HCT116 (cell line): ENCODE results near the gene PEX11G. TPM values are rescaled to one million over a fixed set of nuclear protein-coding genes. Genes with fewer than 3 reads are reported as not detected.

ENCODE experiments used
- ATAC-seq: fragments of 200-7000 bp; cut with Tn5 transposase; 2 replicates; pipeline ENCODE4 v1.9.1; 2020; ENCODE audit warnings: mild to moderate bottlenecking, moderate library complexity
- BruUV-seq: library from RNA; stranded (reverse); fragments of 400-500 nt; replicated peaks from 2 replicates; lab custom pipeline; 2021; lab: Mats Ljungman, UMichigan
- CTCF ChIA-PET: fragments of 300-600 bp; sonication (Branson Sonifier 250); formaldehyde crosslinking; loops from one replicate; lab custom pipeline; 2021; ENCODE audit warnings: antibody characterized with exemption; lab: Charles Lee
- POLR2A ChIA-PET: fragments of 300-600, 350-600 bp; sonication (Branson Sonifier 250); formaldehyde crosslinking; loops from one replicate; lab custom pipeline; 2021; ENCODE audit warnings: antibody characterized with exemption; lab: Charles Lee
- RAD21 ChIA-PET, 2 experiments: fragments of 300-600 bp; sonication (Branson Sonifier 250); formaldehyde crosslinking; loops; one replicate each; lab custom pipeline; 2023; ENCODE audit warnings: low total read pairs in 2 of 2; ENCODE audit not compliant: uncharacterized antibody in 2 of 2, unreplicated experiment in 2 of 2, low non-redundant PET in 1 of 2; lab: Charles Lee
- DNase-seq: peaks from one replicate; pipeline ENCODE4 v3.0.0-alpha.2; 2010; ENCODE audit warnings: low read depth, low spot score
- H2AFZ ChIP-seq: fragments of 200-600 bp; shearing (Covaris generic), sonication (generic); 2 replicates; pipeline ENCODE4 v1.6.1; 2017; ENCODE audit warnings: low read depth, mixed run types, mixed read lengths, antibody characterized with exemption, low read length; ENCODE audit not compliant: poor library complexity, severe bottlenecking
- H3K27ac ChIP-seq: 2 replicates; pipeline ENCODE4 v1.5.1; 2012; ENCODE audit warnings: low read depth, low read length
- H3K27me3 ChIP-seq: fragments of 200-600 bp; sonication (generic); 2 replicates; pipeline ENCODE4 v1.6.1; 2016; ENCODE audit warnings: mixed run types, low read length, mixed read lengths; ENCODE audit not compliant: insufficient read depth
- H3K36me3 ChIP-seq, 2 experiments: fragments of 200-500 bp in 1 of 2; fragments of 200-600 bp in 1 of 2; sonication (Bioruptor generic) in 1 of 2; sonication (generic) in 1 of 2; 2 replicates each; pipeline versions ENCODE4 v1.5.1 to v1.6.1; 2014 to 2016; ENCODE audit warnings: low read length in 2 of 2, inconsistent platforms in 1 of 2, mixed read lengths in 1 of 2, mixed run types in 1 of 2; ENCODE audit not compliant: insufficient read depth in 2 of 2, control insufficient read depth in 1 of 2
- H3K4me1 ChIP-seq, 2 experiments: fragments of 200-600 bp in 1 of 2; sonication (generic) in 1 of 2; 2 replicates each; pipeline versions ENCODE4 v1.5.1 to v1.6.1; 2012 to 2017; ENCODE audit warnings: low read length in 2 of 2, inconsistent platforms in 1 of 2, mild to moderate bottlenecking in 1 of 2, mixed read lengths in 1 of 2, mixed run types in 1 of 2, moderate library complexity in 1 of 2; ENCODE audit not compliant: insufficient read depth in 2 of 2, control insufficient read depth in 1 of 2
- H3K4me2 ChIP-seq: fragments of 200-600 bp; sonication (generic); 2 replicates; pipeline ENCODE4 v1.6.1; 2017; ENCODE audit warnings: mixed run types, low read length, mixed read lengths
- H3K4me3 ChIP-seq, 2 experiments: fragments of 200-600 bp in 1 of 2; sonication (generic) in 1 of 2; replicated peaks in 1 of 2; 2 replicates each; pipeline ENCODE4 v1.5.1; 2011 to 2016; ENCODE audit warnings: low read length in 2 of 2, control low read depth in 1 of 2, low read depth in 1 of 2, mild to moderate bottlenecking in 1 of 2, mixed read lengths in 1 of 2, mixed run types in 1 of 2
- H3K79me2 ChIP-seq: fragments of 200-600 bp; sonication (generic); 2 replicates; pipeline ENCODE4 v1.6.1; 2017; ENCODE audit warnings: mild to moderate bottlenecking, mixed run types, low read length, moderate library complexity, mixed read lengths; ENCODE audit not compliant: insufficient read depth
- H3K9ac ChIP-seq: fragments of 200-600 bp; sonication (generic); 2 replicates; pipeline ENCODE4 v1.6.1; 2016; ENCODE audit warnings: low read length, mixed read lengths
- H3K9me2 ChIP-seq: fragments of 200-600 bp; sonication (generic), shearing (Covaris generic); 2 replicates; pipeline ENCODE4 v1.6.1; 2017; ENCODE audit warnings: mixed run types, mild to moderate bottlenecking, moderate library complexity; ENCODE audit not compliant: insufficient read depth
- H3K9me3 ChIP-seq, 2 experiments: fragments of 200-500 bp in 1 of 2; fragments of 200-600 bp in 1 of 2; sonication (Bioruptor generic) in 1 of 2; sonication (generic) in 1 of 2; 2 replicates each; pipeline ENCODE4 v1.6.1; 2014 to 2017; ENCODE audit warnings: low read length in 2 of 2, mixed read lengths in 2 of 2, inconsistent platforms in 1 of 2, low read depth in 1 of 2, mild to moderate bottlenecking in 1 of 2, mixed run types in 1 of 2, moderate library complexity in 1 of 2; ENCODE audit not compliant: control insufficient read depth in 1 of 2, insufficient read depth in 1 of 2
- H4K20me1 ChIP-seq: fragments of 200-600 bp; sonication (generic), shearing (Covaris generic); 2 replicates; pipeline ENCODE4 v1.6.1; 2017; ENCODE audit warnings: mixed run types, mild to moderate bottlenecking, moderate library complexity; ENCODE audit not compliant: insufficient read depth
- CBX3 ChIP-seq: IDR thresholded peaks from 2 replicates; pipeline ENCODE4 v1.6.1; 2012; ENCODE audit warnings: low read depth
- CEBPB ChIP-seq: IDR thresholded peaks from 2 replicates; pipeline ENCODE4 v1.6.1; 2012; ENCODE audit warnings: low read depth
- EGR1 ChIP-seq: IDR thresholded peaks from 2 replicates; pipeline ENCODE4 v1.6.1; 2012; ENCODE audit warnings: low read depth
- EZH2 ChIP-seq: fragments of 200-600 bp; sonication (generic); IDR thresholded peaks from 2 replicates; pipeline ENCODE4 v1.6.1; 2017; ENCODE audit warnings: antibody characterized with exemption, mixed run types
- EZH2phosphoT487 ChIP-seq: fragments of 200-600 bp; IDR thresholded peaks from 2 replicates; pipeline ENCODE4 v1.6.1; 2018; ENCODE audit warnings: antibody characterized with exemption, borderline replicate concordance
- FOSL1 ChIP-seq: IDR thresholded peaks from 2 replicates; pipeline ENCODE4 v1.6.1; 2012; ENCODE audit warnings: low read depth
- POLR2A ChIP-seq: IDR thresholded peaks from 2 replicates; pipeline ENCODE4 v1.7.0; 2011; ENCODE audit warnings: borderline replicate concordance; ENCODE audit not compliant: insufficient read depth, insufficient read length; ENCODE audit errors: extremely low read depth
- POLR2AphosphoS5 ChIP-seq: IDR thresholded peaks from 2 replicates; pipeline ENCODE4 v1.6.1; 2011; ENCODE audit warnings: mild to moderate bottlenecking, low read depth, low read length, moderate library complexity
- SP1 ChIP-seq: IDR thresholded peaks from 2 replicates; pipeline ENCODE4 v1.6.1; 2012; ENCODE audit warnings: low read depth
- TCF7L2 ChIP-seq: IDR thresholded peaks from 2 replicates; pipeline ENCODE4 v1.7.0; 2011; ENCODE audit warnings: borderline replicate concordance, inconsistent platforms; ENCODE audit not compliant: insufficient read depth, insufficient read length; ENCODE audit errors: extremely low read depth
- YY1 ChIP-seq: IDR thresholded peaks from 2 replicates; pipeline ENCODE4 v1.6.1; 2011; ENCODE audit warnings: low read length, low read depth, moderate library complexity, mild to moderate bottlenecking; ENCODE audit not compliant: insufficient replicate concordance; ENCODE audit errors: extremely low read depth
- ZFX ChIP-seq: fragments of 450-650 bp; IDR thresholded peaks from 2 replicates; pipeline ENCODE4 v1.6.1; 2017
- intact Hi-C: fragments of 100-400 bp; cut with micrococcal nuclease; formaldehyde crosslinking; loops from 2 replicates; pipeline ENCODE4 v1.10.0; 2022
- total RNA-seq: library from RNA; stranded (reverse); gene quantifications from one replicate; pipeline ENCODE4 v1.2.1, GENCODE V29; 2021; ENCODE audit not compliant: unreplicated experiment
- TF ChIP-seq, protein P1 (sequence below): IDR thresholded peaks from 2 replicates; pipeline ENCODE4 v1.6.1; 2011; ENCODE audit warnings: mild to moderate bottlenecking, low read length, moderate library complexity; ENCODE audit not compliant: insufficient replicate concordance; ENCODE audit errors: extremely low read depth
- TF ChIP-seq, protein P2 (sequence below): IDR thresholded peaks from 2 replicates; pipeline ENCODE4 v1.6.1; 2012; ENCODE audit warnings: low read depth
- TF ChIP-seq, protein P3 (sequence below): IDR thresholded peaks from 2 replicates; pipeline ENCODE4 v1.6.1; 2012

PEX11G gene
- total RNA-seq, 1 experiment from 2014 or later: 6.4 TPM

DNA sequence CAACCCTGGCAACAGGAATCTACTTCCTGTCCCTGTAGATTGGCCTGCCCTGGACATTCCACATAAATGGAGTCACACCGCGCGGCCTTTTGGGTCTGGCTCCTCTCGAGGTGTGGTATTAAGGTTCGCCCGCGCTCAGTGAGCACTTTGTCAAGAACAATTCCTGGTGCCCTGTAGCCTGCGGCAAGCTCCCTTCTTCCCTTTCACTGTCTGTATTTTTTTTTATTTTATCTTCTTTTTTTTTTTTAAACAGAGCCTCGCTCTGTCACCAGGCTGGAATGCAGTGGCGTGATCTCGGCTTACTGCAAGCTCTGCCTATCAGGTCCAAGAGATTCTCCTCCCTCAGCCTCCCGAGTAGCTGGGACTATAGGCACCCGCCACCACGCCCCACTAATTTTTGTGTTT lies 28.3 kb downstream of the PEX11G start:
- TF ChIP-seq YY1: no peak
- no peak for TF ChIP-seq CBX3
- TF ChIP-seq EZH2: no peak
- TF ChIP-seq POLR2AphosphoS5: no peak
- no peak for TF ChIP-seq EGR1
- no peak for TF ChIP-seq SP1
- no peak for TF ChIP-seq EZH2phosphoT487
- TF ChIP-seq, protein P1, sequence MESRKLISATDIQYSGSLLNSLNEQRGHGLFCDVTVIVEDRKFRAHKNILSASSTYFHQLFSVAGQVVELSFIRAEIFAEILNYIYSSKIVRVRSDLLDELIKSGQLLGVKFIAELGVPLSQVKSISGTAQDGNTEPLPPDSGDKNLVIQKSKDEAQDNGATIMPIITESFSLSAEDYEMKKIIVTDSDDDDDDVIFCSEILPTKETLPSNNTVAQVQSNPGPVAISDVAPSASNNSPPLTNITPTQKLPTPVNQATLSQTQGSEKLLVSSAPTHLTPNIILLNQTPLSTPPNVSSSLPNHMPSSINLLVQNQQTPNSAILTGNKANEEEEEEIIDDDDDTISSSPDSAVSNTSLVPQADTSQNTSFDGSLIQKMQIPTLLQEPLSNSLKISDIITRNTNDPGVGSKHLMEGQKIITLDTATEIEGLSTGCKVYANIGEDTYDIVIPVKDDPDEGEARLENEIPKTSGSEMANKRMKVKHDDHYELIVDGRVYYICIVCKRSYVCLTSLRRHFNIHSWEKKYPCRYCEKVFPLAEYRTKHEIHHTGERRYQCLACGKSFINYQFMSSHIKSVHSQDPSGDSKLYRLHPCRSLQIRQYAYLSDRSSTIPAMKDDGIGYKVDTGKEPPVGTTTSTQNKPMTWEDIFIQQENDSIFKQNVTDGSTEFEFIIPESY: no peak
- TF ChIP-seq, protein P2, sequence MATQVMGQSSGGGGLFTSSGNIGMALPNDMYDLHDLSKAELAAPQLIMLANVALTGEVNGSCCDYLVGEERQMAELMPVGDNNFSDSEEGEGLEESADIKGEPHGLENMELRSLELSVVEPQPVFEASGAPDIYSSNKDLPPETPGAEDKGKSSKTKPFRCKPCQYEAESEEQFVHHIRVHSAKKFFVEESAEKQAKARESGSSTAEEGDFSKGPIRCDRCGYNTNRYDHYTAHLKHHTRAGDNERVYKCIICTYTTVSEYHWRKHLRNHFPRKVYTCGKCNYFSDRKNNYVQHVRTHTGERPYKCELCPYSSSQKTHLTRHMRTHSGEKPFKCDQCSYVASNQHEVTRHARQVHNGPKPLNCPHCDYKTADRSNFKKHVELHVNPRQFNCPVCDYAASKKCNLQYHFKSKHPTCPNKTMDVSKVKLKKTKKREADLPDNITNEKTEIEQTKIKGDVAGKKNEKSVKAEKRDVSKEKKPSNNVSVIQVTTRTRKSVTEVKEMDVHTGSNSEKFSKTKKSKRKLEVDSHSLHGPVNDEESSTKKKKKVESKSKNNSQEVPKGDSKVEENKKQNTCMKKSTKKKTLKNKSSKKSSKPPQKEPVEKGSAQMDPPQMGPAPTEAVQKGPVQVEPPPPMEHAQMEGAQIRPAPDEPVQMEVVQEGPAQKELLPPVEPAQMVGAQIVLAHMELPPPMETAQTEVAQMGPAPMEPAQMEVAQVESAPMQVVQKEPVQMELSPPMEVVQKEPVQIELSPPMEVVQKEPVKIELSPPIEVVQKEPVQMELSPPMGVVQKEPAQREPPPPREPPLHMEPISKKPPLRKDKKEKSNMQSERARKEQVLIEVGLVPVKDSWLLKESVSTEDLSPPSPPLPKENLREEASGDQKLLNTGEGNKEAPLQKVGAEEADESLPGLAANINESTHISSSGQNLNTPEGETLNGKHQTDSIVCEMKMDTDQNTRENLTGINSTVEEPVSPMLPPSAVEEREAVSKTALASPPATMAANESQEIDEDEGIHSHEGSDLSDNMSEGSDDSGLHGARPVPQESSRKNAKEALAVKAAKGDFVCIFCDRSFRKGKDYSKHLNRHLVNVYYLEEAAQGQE: no peak
- TF ChIP-seq, protein P3, sequence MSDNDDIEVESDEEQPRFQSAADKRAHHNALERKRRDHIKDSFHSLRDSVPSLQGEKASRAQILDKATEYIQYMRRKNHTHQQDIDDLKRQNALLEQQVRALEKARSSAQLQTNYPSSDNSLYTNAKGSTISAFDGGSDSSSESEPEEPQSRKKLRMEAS: no peak
- no peak for TF ChIP-seq POLR2A
- TF ChIP-seq TCF7L2: no peak
- TF ChIP-seq CEBPB: no peak
- TF ChIP-seq FOSL1: no peak
- TF ChIP-seq ZFX: no peak
- Histone ChIP-seq H3K36me3 (peaks cover 6 to 10% of the 10 kb centered on the region in 2 experiments; a peak in 3 of 4 replicates), H3K9ac (no peak overlapping the region), H2AFZ (no peak overlapping the region), H3K27me3 (no peaks in the 10 kb centered on the region), H3K27ac (no peak overlapping the region), H3K4me2 (0 out of 2 replicates have a peak overlapping the region, but pooled peaks have one; percentile 2), H3K4me1 (peaks cover 0 to 19% of the 10 kb centered on the region in 2 experiments; a peak in 2 of 4 replicates), H3K9me2 (no peaks in the 10 kb centered on the region), H3K79me2 (no peaks in the 10 kb centered on the region), H3K4me3 (no peak overlapping the region), H3K9me3 (no peaks in the 10 kb centered on the region), H4K20me1 (no peaks in the 10 kb centered on the region)
- intact Hi-C loops: no loop called here
- no TSS peak for BruUV-seq
- CTCF ChIA-PET: no interaction called here
- no peak for DNase-seq
- peak; percentile 65; the same call in 1 of the 2 replicates for ATAC-seq
- RAD21 ChIA-PET: no interaction called here
- POLR2A ChIA-PET: no interaction called here
